ENCODE measurements around the gene IL21R.

The IL21R gene

GRCh38 chr16:27489906-27490305 is 87.9 kb downstream of the IL21R start:
- DNase-seq: no peak

GRCh38 chr16:27491894-27492587 is 90.1 kb downstream of the IL21R start:
- DNase-seq: no peak

- no peak for DNase-seq
These were observed 90.6 kb downstream of the IL21R start for GRCh38 chr16:27492588-27492979.

GRCh38 chr16:27495191-27495590 is 93.2 kb downstream of the IL21R start:
- DNase-seq: no peak

GRCh38 chr16:27498031-27498825 is 96.3 kb downstream of the IL21R start:
- no peak for DNase-seq

- DNase-seq: no peak
These were observed 97.1 kb downstream of the IL21R start for GRCh38 chr16:27498916-27499658.

- no peak for DNase-seq
These were observed 97.7 kb downstream of the IL21R start for GRCh38 chr16:27499659-27500055.

- no peak for DNase-seq
These were observed 98.8 kb downstream of the IL21R start for GRCh38 chr16:27500801-27501200.

All from effector CD8-positive, alpha-beta T cell (primary cell).